B cell (primary cell): ENCODE measurements around the gene CSF2RB. TPM values are rescaled to one million over a fixed set of nuclear protein-coding genes. Genes with fewer than 3 reads are reported as not detected.

Experiments used
- ATAC-seq: fragments of 200-7000 bp; cut with Tn5 transposase; one replicate; pipeline ENCODE4 v1.10.0; 2021; ENCODE audit warnings: low read depth, mild to moderate bottlenecking, moderate number of reproducible peaks, moderate library complexity
- CTCF ChIA-PET: fragments of 350-600 bp; sonication (Branson Sonifier 250); formaldehyde crosslinking; loops from one replicate; lab custom pipeline; 2021; ENCODE audit warnings: antibody characterized with exemption, inconsistent platforms; lab: Charles Lee
- POLR2A ChIA-PET: fragments of 350-600 bp; sonication (Branson Sonifier 250); formaldehyde crosslinking; loops from one replicate; lab custom pipeline; 2021; ENCODE audit warnings: antibody characterized with exemption; lab: Charles Lee
- DNase-seq: peaks from one replicate; pipeline ENCODE4 v3.0.0; 2013
- H2AFZ ChIP-seq: 2 replicates; pipeline ENCODE4 v1.6.1; 2012; ENCODE audit warnings: mild to moderate bottlenecking, low read depth, low read length; ENCODE audit not compliant: insufficient read depth, poor library complexity, severe bottlenecking
- H3K27ac ChIP-seq, 2 donors: 1 replicate in 1 of 2; 2 replicates in 1 of 2; pipeline ENCODE4 v1.5.1; 2012 to 2013; ENCODE audit warnings: low read length in 2 of 2, mild to moderate bottlenecking in 2 of 2, moderate library complexity in 1 of 2
- H3K27me3 ChIP-seq, 4 experiments: fragments of 200-600 bp in 1 of 4; sonication (generic) in 1 of 4; replicated peaks in 1 of 4; 1 replicate in 2 of 4; 2 replicates in 2 of 4; pipeline versions ENCODE4 v1.6.1 to v1.7.0; 2013 to 2016; ENCODE audit warnings: low read length in 3 of 4, mild to moderate bottlenecking in 2 of 4, mixed read lengths in 1 of 4, moderate library complexity in 1 of 4; ENCODE audit not compliant: insufficient read depth in 4 of 4, control insufficient read depth in 3 of 4; ENCODE audit errors: control extremely low read depth in 1 of 4
- H3K36me3 ChIP-seq, 2 experiments: replicated peaks in 1 of 2; 1 replicate in 1 of 2; 2 replicates in 1 of 2; pipeline versions ENCODE4 v1.6.1 to v1.7.1; 2013; ENCODE audit warnings: low read length in 1 of 2; ENCODE audit not compliant: insufficient read depth in 2 of 2, control insufficient read depth in 1 of 2; ENCODE audit errors: control extremely low read depth in 1 of 2, extremely low read depth in 1 of 2
- H3K4me1 ChIP-seq, 2 donors: fragments of 200-600 bp in 1 of 2; sonication (generic) in 1 of 2; 1 replicate in 1 of 2; 2 replicates in 1 of 2; pipeline versions ENCODE4 v1.5.1 to v1.6.1; 2013 to 2017; ENCODE audit warnings: low read length in 2 of 2; ENCODE audit not compliant: control insufficient read depth in 2 of 2, insufficient read depth in 2 of 2
- H3K4me2 ChIP-seq: replicated peaks from 2 replicates; pipeline ENCODE3; 2012; ENCODE audit warnings: mild to moderate bottlenecking, low read depth, low read length; ENCODE audit not compliant: poor library complexity, severe bottlenecking
- H3K4me3 ChIP-seq, 5 experiments: fragments of 200-600 bp in 1 of 5; sonication (generic) in 1 of 5; 1 replicate in 3 of 5; 2 replicates in 2 of 5; pipeline versions ENCODE4 v1.5.1 to v1.7.0; 2011 to 2016; ENCODE audit warnings: low read length in 4 of 5, mild to moderate bottlenecking in 4 of 5, low read depth in 2 of 5, control low read depth in 1 of 5, moderate library complexity in 1 of 5; ENCODE audit not compliant: insufficient read depth in 1 of 5; ENCODE audit errors: control extremely low read depth in 1 of 5, extremely low read depth in 1 of 5
- H3K79me2 ChIP-seq: fragments of 200-600 bp; sonication (generic); one replicate; pipeline ENCODE4 v1.6.0; 2016; ENCODE audit warnings: low read length; ENCODE audit not compliant: control insufficient read depth, insufficient read depth
- H3K9ac ChIP-seq: fragments of 200-600 bp; sonication (generic); 2 replicates; pipeline ENCODE4 v1.6.1; 2017; ENCODE audit warnings: mild to moderate bottlenecking, low read length, moderate library complexity
- H3K9me3 ChIP-seq, 3 donors: one replicate each; pipeline versions ENCODE4 v1.6.1 to v1.7.1; 2013; ENCODE audit warnings: low read length in 2 of 3; ENCODE audit not compliant: control insufficient read depth in 2 of 3, insufficient read depth in 1 of 3; ENCODE audit errors: control extremely low read depth in 1 of 3
- H4K20me1 ChIP-seq: 2 replicates; pipeline ENCODE4 v1.6.0; 2012; ENCODE audit warnings: mild to moderate bottlenecking, low read length; ENCODE audit not compliant: insufficient read depth, control insufficient read depth, poor library complexity, severe bottlenecking
- H3K27ac Mint-ChIP-seq: one replicate; pipeline ENCODE4 v1.8.0; 2021; ENCODE audit warnings: mixed read lengths
- H3K27me3 Mint-ChIP-seq: one replicate; pipeline ENCODE4 v1.8.0; 2021; ENCODE audit warnings: mixed read lengths
- H3K4me1 Mint-ChIP-seq: one replicate; pipeline ENCODE4 v1.8.0; 2021; ENCODE audit warnings: mixed read lengths
- H3K4me3 Mint-ChIP-seq: one replicate; pipeline ENCODE4 v1.8.0; 2021; ENCODE audit warnings: mixed read lengths
- H3K9me3 Mint-ChIP-seq: one replicate; pipeline ENCODE4 v1.8.0; 2022; ENCODE audit warnings: mixed read lengths; ENCODE audit not compliant: insufficient read depth
- EZH2 ChIP-seq: IDR thresholded peaks from 2 replicates; pipeline ENCODE4 v1.6.1; 2012; ENCODE audit warnings: borderline replicate concordance, low read depth, mild to moderate bottlenecking, moderate library complexity, low read length; ENCODE audit not compliant: insufficient read depth, poor library complexity, severe bottlenecking
- WGBS: methylation state at CpG from one replicate; pipeline ENCODE4 v1.1.5; 2013; ENCODE audit warnings: missing lambda C conversion rate; ENCODE audit not compliant: insufficient coverage; 5-methylcytosine and 5-hydroxymethylcytosine counted together
- intact Hi-C: fragments of 100-400 bp; cut with micrococcal nuclease; formaldehyde crosslinking; loops from one replicate; pipeline ENCODE4 v1.10.0; 2022
- polyA plus RNA-seq: library from polyadenylated mRNA; depleted of rRNA; stranded (reverse); fragments of >200 nt; gene quantifications from 2 replicates; pipeline ENCODE4 v1.2.3, GENCODE V29; 2012
- total RNA-seq, 2 donors: library from RNA; stranded (reverse); fragments of 120-200 nt in 1 of 2; gene quantifications; 1 replicate in 1 of 2; 2 replicates in 1 of 2; pipeline versions ENCODE4 v1.2.3 to v1.2.4, GENCODE V29; 2013 to 2022
- TF ChIP-seq, protein P1 (sequence below): fragments of 200-600 bp; IDR thresholded peaks from one replicate; pipeline ENCODE4 v1.8.0; 2022; ENCODE audit warnings: antibody characterized with exemption, mild to moderate bottlenecking

CSF2RB gene
- total and polyA plus RNA-seq, 2 donors (not counting 1 experiment from before 2014, with no cell fraction given), result 22.0 to 39.7 TPM

DNA sequence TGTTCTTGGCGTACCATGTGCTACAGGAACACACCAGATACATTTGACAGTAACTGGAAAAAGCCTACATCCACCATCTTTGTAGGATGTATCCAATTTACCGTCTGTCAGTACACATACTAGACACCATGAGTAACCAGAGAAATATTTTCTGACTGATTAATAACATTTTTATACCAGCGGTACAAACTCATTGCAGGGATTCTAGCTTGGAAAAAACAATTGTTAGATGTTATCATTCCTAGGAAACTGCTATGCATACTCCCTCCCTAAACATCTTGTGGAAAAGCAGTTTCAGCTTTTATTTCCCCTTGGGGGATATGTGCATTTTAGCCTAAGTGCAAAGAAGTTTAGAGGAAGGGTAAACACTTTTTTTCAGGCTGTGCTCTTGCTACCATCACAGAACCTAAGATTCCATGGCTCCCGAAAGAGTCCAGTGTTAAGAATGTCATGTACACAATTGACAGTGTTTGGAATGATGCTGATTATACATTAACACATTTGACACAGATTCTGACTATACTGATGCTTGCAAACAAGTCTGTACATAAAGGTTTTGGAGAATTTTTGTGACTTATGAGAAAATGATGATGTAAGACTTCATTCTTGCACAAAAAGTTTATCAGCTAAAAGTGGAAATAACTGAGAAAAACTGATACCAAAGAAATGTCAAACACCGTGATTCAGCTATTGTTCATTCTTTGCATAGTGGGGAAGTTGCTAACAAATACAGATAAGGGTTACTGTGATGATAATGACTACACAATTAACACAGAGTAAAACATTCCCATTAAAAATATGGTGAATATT, 28.9 kb upstream of the CSF2RB start:
- WGBS, result no CpG with 5 or more reads among the region's 5 CpGs
- DNase-seq, result no peak
- H4K20me1 ChIP-seq, result no peaks in the 10 kb centered on the region
- intact Hi-C loops, result no loop called here
- Mint-ChIP-seq H3K27me3 (peaks cover 12% of the 10 kb centered on the region), H3K27ac (no peak overlapping the region), H3K4me1 (peaks cover 9% of the 10 kb centered on the region), H3K9me3 (peaks cover 25% of the 10 kb centered on the region), H3K4me3 (no peak overlapping the region)
- POLR2A ChIA-PET, result interaction anchor here (0.7 kb wide), 1 partner anchor 24 kb away, joined by 8 read pairs; no protein-coding TSS in a partner anchor
- H3K4me3 ChIP-seq, result no peak overlapping the region
- TF ChIP-seq, protein P1, sequence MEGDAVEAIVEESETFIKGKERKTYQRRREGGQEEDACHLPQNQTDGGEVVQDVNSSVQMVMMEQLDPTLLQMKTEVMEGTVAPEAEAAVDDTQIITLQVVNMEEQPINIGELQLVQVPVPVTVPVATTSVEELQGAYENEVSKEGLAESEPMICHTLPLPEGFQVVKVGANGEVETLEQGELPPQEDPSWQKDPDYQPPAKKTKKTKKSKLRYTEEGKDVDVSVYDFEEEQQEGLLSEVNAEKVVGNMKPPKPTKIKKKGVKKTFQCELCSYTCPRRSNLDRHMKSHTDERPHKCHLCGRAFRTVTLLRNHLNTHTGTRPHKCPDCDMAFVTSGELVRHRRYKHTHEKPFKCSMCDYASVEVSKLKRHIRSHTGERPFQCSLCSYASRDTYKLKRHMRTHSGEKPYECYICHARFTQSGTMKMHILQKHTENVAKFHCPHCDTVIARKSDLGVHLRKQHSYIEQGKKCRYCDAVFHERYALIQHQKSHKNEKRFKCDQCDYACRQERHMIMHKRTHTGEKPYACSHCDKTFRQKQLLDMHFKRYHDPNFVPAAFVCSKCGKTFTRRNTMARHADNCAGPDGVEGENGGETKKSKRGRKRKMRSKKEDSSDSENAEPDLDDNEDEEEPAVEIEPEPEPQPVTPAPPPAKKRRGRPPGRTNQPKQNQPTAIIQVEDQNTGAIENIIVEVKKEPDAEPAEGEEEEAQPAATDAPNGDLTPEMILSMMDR, result no peak
- no peak for TF ChIP-seq EZH2
- no peak overlapping the region for H2AFZ ChIP-seq
- no peak overlapping the region for H3K27ac ChIP-seq
- peaks cover 6 to 7% of the 10 kb centered on the region in 2 donors for H3K4me1 ChIP-seq
- no peaks in the 10 kb centered on the region for H3K36me3 ChIP-seq
- CTCF ChIA-PET, result no interaction called here
- ATAC-seq, result no peak
- H3K4me2 ChIP-seq, result no peak overlapping the region
- H3K9me3 ChIP-seq, result peaks cover 0 to 28% (median 28%) of the 10 kb centered on the region in 3 donors
- no peak overlapping the region for H3K9ac ChIP-seq
- H3K79me2 ChIP-seq, result no peaks in the 10 kb centered on the region
- no peaks in the 10 kb centered on the region for H3K27me3 ChIP-seq

DNA sequence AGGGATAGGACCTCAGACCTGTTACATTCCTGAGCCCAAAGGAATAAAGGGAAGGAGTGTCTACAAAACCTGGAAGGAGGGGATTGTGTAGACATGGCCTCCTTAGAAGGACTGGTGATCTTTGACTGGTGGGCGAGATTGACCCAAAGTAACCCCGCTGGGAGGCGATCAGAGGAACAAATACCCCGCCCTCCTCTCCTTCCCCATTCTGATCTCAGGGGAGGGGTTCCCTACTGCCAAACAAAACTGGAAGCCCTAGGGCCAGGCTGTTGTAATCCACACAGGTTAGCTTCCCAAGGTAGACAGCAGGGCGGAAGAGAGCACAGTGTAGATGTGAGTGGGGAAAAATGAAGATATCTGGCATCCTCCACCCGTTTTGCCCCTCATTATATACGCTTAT, 28.0 kb upstream of the CSF2RB start:
- CTCF ChIA-PET, result interaction anchor here (0.9 kb wide), 1 partner anchor 29 kb away, joined by 3 read pairs; no protein-coding TSS in a partner anchor
- Histone ChIP-seq H3K27me3 (no peaks in the 10 kb centered on the region), H3K4me3 (no peak overlapping the region), H3K79me2 (no peaks in the 10 kb centered on the region), H3K9ac (no peak overlapping the region), H3K4me1 (peaks cover 6 to 7% of the 10 kb centered on the region in 2 donors), H3K4me2 (no peak overlapping the region), H3K9me3 (peaks cover 0 to 22% (median 22%) of the 10 kb centered on the region in 3 donors), H4K20me1 (no peaks in the 10 kb centered on the region), H3K36me3 (no peaks in the 10 kb centered on the region), H2AFZ (no peak overlapping the region), H3K27ac (no peak overlapping the region)
- WGBS, result 100% methylated on average over 1 of the region's 7 CpGs
- H3K27me3 Mint-ChIP-seq, result peaks cover 12% of the 10 kb centered on the region
- no peak overlapping the region for H3K4me3 Mint-ChIP-seq
- TF ChIP-seq, protein P1, result no peak
- no peak for TF ChIP-seq EZH2
- H3K9me3 Mint-ChIP-seq, result peaks cover 15% of the 10 kb centered on the region
- no peak overlapping the region for H3K27ac Mint-ChIP-seq
- peaks cover 9% of the 10 kb centered on the region for H3K4me1 Mint-ChIP-seq
- POLR2A ChIA-PET, result no interaction called here
- DNase-seq, result no peak
- ATAC-seq, result no peak
- intact Hi-C loops, result no loop called here
